GM12878 (cell line): ENCODE results near the gene PCBP1. TPM values are rescaled to one million over a fixed set of nuclear protein-coding genes. Genes with fewer than 3 reads are reported as not detected.

Experiments
- ATAC-seq: fragments of 200-7000 bp; cut with Tn5 transposase; 3 replicates; pipeline ENCODE4 v1.9.1; 2020; ENCODE audit warnings: mild to moderate bottlenecking, moderate library complexity
- BruUV-seq: library from RNA; stranded (reverse); fragments of 400-500 nt; replicated peaks from 2 replicates; lab custom pipeline; 2021; lab: Mats Ljungman, UMichigan
- CTCF ChIA-PET: fragments of 300-600 bp; sonication (Branson Sonifier 250); formaldehyde crosslinking; extraction: SDS; loops from one replicate; lab custom pipeline; 2021; ENCODE audit warnings: inconsistent platforms; lab: Yijun Ruan, JAX
- POLR2A ChIA-PET: fragments of 350-600 bp; formaldehyde crosslinking; extraction: SDS; loops from one replicate; lab custom pipeline; 2021; ENCODE audit warnings: inconsistent platforms; lab: Charles Lee
- RAD21 ChIA-PET: fragments of 300-600 bp; sonication (Branson Sonifier 250); formaldehyde crosslinking; loops from one replicate; lab custom pipeline; 2023; ENCODE audit warnings: antibody characterized with exemption; ENCODE audit not compliant: unreplicated experiment; lab: Charles Lee
- SMC1A ChIA-PET: fragments of 300-600 bp; sonication (Branson Sonifier 250); formaldehyde crosslinking; loops from one replicate; lab custom pipeline; 2023; ENCODE audit not compliant: unreplicated experiment, uncharacterized antibody; lab: Charles Lee
- DNase-seq: peaks from one replicate; pipeline ENCODE4 v3.0.0-alpha.2; 2011; ENCODE audit warnings: low read depth, low spot score
- FAIRE-seq: peaks from 3 replicates; lab custom pipeline; 2011; peaks lifted over from hg19 to GRCh38; lab: Jason Lieb, UNC
- H2AFZ ChIP-seq: 2 replicates; pipeline ENCODE4 v1.6.0; 2011; ENCODE audit warnings: low read depth, low read length, control low read depth; ENCODE audit not compliant: control insufficient read depth
- H3K27ac ChIP-seq: 2 replicates; pipeline ENCODE4 v1.5.1; 2011; ENCODE audit warnings: control low read depth; ENCODE audit not compliant: control insufficient read depth, insufficient read depth
- H3K27me3 ChIP-seq, 2 experiments: replicated peaks in 1 of 2; 2 replicates each; pipeline versions ENCODE4 v1.6.0 to v1.6.1; 2011; ENCODE audit warnings: low read length in 1 of 2; ENCODE audit not compliant: control insufficient read depth in 2 of 2, insufficient read depth in 2 of 2
- H3K36me3 ChIP-seq, 2 experiments: 2 replicates each; pipeline ENCODE4 v1.5.1; 2011; ENCODE audit warnings: low read length in 1 of 2; ENCODE audit not compliant: control insufficient read depth in 2 of 2, insufficient read depth in 2 of 2
- H3K4me1 ChIP-seq: 2 replicates; pipeline ENCODE4 v1.6.1; 2011; ENCODE audit warnings: mild to moderate bottlenecking, low read length, moderate library complexity, mixed read lengths; ENCODE audit not compliant: control insufficient read depth, insufficient read depth
- H3K4me2 ChIP-seq: 2 replicates; pipeline ENCODE4 v1.6.0; 2011; ENCODE audit warnings: control low read depth; ENCODE audit not compliant: control insufficient read depth, insufficient read depth
- H3K4me3 ChIP-seq: fragments of 200-600 bp; sonication (generic); 2 replicates; pipeline ENCODE4 v1.5.1; 2016
- H3K79me2 ChIP-seq: 2 replicates; pipeline ENCODE4 v1.6.0; 2011; ENCODE audit warnings: low read length; ENCODE audit not compliant: control insufficient read depth, insufficient read depth
- H3K9ac ChIP-seq: 2 replicates; pipeline ENCODE4 v1.8.0; 2011; ENCODE audit warnings: low read length, control low read depth, mixed read lengths; ENCODE audit not compliant: control insufficient read depth, insufficient read depth
- H3K9me3 ChIP-seq: replicated peaks from 3 replicates; pipeline ENCODE4 v1.5.1; 2011; ENCODE audit warnings: mild to moderate bottlenecking, low read length; ENCODE audit not compliant: control insufficient read depth, insufficient read depth
- H4K20me1 ChIP-seq: 2 replicates; pipeline ENCODE4 v1.6.0; 2011; ENCODE audit not compliant: control insufficient read depth, insufficient read depth
- BRCA1 ChIP-seq: IDR thresholded peaks from 2 replicates; pipeline ENCODE4 v1.6.1; 2011; ENCODE audit warnings: low read depth, low read length, improper control_type of control experiment
- GATAD2B ChIP-seq: fragments of 450-650 bp; conservative IDR thresholded peaks from 2 replicates; pipeline ENCODE4 v1.6.1; 2017; ENCODE audit warnings: low read depth, mild to moderate bottlenecking, moderate library complexity
- IKZF1 ChIP-seq: fragments of 450-650 bp; conservative IDR thresholded peaks from 2 replicates; pipeline ENCODE4 v1.6.1; 2017; ENCODE audit warnings: antibody characterized with exemption, mild to moderate bottlenecking
- IKZF2 ChIP-seq, 2 experiments: fragments of 450-650 bp; IDR thresholded peaks; 2 replicates each; pipeline ENCODE4 v1.6.1; 2017; ENCODE audit warnings: mild to moderate bottlenecking in 2 of 2, moderate library complexity in 2 of 2
- KDM1A ChIP-seq: fragments of 200-600 bp; sonication (generic); IDR thresholded peaks from 2 replicates; pipeline ENCODE4 v1.6.1; 2016; ENCODE audit warnings: borderline replicate concordance
- NFIC ChIP-seq: IDR thresholded peaks from 2 replicates; pipeline ENCODE4 v1.6.1; 2012; ENCODE audit warnings: low read depth, mild to moderate bottlenecking, inconsistent platforms, low read length, moderate library complexity
- NRF1 ChIP-seq: conservative IDR thresholded peaks from 2 replicates; pipeline ENCODE4 v1.6.1; 2011; ENCODE audit warnings: mild to moderate bottlenecking, low read depth, low read length, improper control_type of control experiment
- RUNX3 ChIP-seq: IDR thresholded peaks from 2 replicates; pipeline ENCODE4 v1.6.1; 2012; ENCODE audit warnings: low read length, inconsistent platforms
- SIN3A ChIP-seq: IDR thresholded peaks from 2 replicates; pipeline ENCODE4 v1.6.1; 2012; ENCODE audit warnings: low read depth, low read length, improper control_type of control experiment
- TARDBP ChIP-seq: IDR thresholded peaks from 2 replicates; pipeline ENCODE4 v1.6.1; 2016; ENCODE audit warnings: borderline replicate concordance
- ZNF384 ChIP-seq: IDR thresholded peaks from 2 replicates; pipeline ENCODE4 v1.6.1; 2012; ENCODE audit warnings: low read depth, mild to moderate bottlenecking, low read length, improper control_type of control experiment, borderline replicate concordance
- WGBS: methylation state at CpG from one replicate; pipeline ENCODE4 v1.1.6; 2016; ENCODE audit warnings: low lambda C conversion rate; ENCODE audit not compliant: insufficient replicate concordance, insufficient coverage; ENCODE audit errors: missing lambda C conversion rate; 5-methylcytosine and 5-hydroxymethylcytosine counted together
- in situ Hi-C: fragments of 300-500 bp; cut with MboI; formaldehyde crosslinking; loops from 9 replicates; pipeline ENCODE4 v1.14.3; 2018; ENCODE audit warnings: mixed read lengths
- intact Hi-C: fragments of 100-400 bp; cut with micrococcal nuclease; formaldehyde crosslinking; loops from one replicate; pipeline ENCODE4 v1.14.2; 2022; ENCODE audit not compliant: unreplicated experiment
- polyA plus RNA-seq, 11 experiments: library from polyadenylated mRNA; depleted of rRNA in 4 of 11; unstranded in 6 of 11; stranded (reverse) in 5 of 11; fragments of >200 nt; fragmentation: Nextera tagmentation in 4 of 11; fragmentation: Illumina TruSeq in 1 of 11; extraction: Ambion mirVana in 4 of 11; extraction: Trizol in 1 of 11; gene quantifications; 1 replicate in 1 of 11; 2 replicates in 10 of 11; pipeline versions ENCODE4 v1.2.1 to v1.2.3, GENCODE V29; 2011 to 2016; ENCODE audit warnings: inconsistent platforms in 2 of 11, missing spikeins in 2 of 11, low read depth in 1 of 11
- total RNA-seq, 4 experiments: library from RNA; depleted of rRNA in 3 of 4; stranded (reverse); fragments of >200 nt in 3 of 4; fragmentation: Illumina TruSeq in 1 of 4; extraction: Trizol in 1 of 4; gene quantifications; 2 replicates each; pipeline versions ENCODE4 v1.2.1 to v1.2.3, GENCODE V29; 2013 to 2021
- TF ChIP-seq, protein P1 (sequence below): fragments of 450-650 bp; IDR thresholded peaks from 2 replicates; pipeline ENCODE4 v1.6.1; 2017; ENCODE audit warnings: mild to moderate bottlenecking
- TF ChIP-seq, protein P2 (sequence below): fragments of 450-650 bp; IDR thresholded peaks from 2 replicates; pipeline ENCODE4 v1.6.1; 2017; ENCODE audit warnings: mild to moderate bottlenecking, moderate library complexity
- TF ChIP-seq, protein P3 (sequence below): IDR thresholded peaks from 2 replicates; pipeline ENCODE4 v1.6.1; 2011; ENCODE audit warnings: low read depth, mild to moderate bottlenecking, low read length, moderate library complexity, borderline replicate concordance; ENCODE audit errors: extremely low read depth
- TF ChIP-seq, protein P4 (sequence below): fragments of 450-650 bp; IDR thresholded peaks from 2 replicates; pipeline ENCODE4 v1.6.1; 2016; ENCODE audit warnings: mild to moderate bottlenecking

PCBP1 gene
- total and polyA plus RNA-seq, 10 of the 15 experiments (the other 5 are each of a cell fraction or from before 2014, with no cell fraction given) = 24.4 to 494 (median 130) TPM

DNA sequence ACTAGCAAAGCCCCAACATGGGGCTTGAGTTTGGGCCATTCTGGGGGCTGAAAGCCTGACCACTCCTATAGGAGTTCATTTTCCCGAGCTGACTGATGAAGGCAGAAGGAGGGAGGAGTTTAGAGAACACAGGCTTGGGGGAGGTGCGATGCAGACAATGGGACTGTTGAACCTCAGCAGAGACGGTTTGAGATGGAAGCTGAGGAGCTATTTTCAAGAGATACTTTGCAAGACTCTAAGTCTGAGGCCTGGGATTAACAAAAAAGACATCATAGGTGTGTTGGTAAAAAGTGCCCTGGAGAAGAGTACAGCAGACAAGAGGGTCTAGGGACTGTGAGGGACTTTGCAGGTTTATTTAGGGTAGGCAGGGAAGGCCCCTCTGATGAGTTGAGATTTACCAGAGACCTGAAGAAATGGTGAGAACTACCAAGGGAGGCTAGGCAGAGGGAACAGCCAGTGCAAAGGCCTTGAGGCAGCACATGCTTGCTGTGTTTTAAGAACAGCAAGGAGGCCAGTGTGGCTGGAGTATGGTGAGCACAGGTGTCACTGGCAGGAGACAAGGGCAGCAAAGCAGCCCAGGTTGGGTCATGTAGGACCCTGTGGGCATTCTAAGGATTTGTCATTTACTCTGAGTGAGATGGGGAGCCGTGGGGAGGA lies 31.6 kb downstream of the PCBP1 start:
- WGBS = 76% methylated on average over 4 of the region's 4 CpGs
- H3K9ac ChIP-seq = peak overlapping the region; percentile 17; the same call in 1 of the 2 replicates
- ChIA-PET CTCF (interaction anchor here (0.9 to 5.8 kb wide), 4 partner anchors 9 to 319 kb away, joined by 3 to 54 read pairs (median 4); no protein-coding TSS in a partner anchor), SMC1A (interaction anchor here (1.3 to 14.6 kb wide), 5 partner anchors 9 to 34 kb away, joined by 3 to 311 read pairs (median 33); no protein-coding TSS in a partner anchor), POLR2A (interaction anchor here (0.5 to 13.9 kb wide), 8 partner anchors 9 to 50 kb away, joined by 3 to 280 read pairs (median 6); partner anchors contain the start of gene PCBP1), RAD21 (interaction anchor here (1.3 to 14.2 kb wide), 7 partner anchors 12 to 72 kb away, joined by 3 to 234 read pairs (median 12); partner anchors contain the start of gene C2orf42)
- no peaks in the 10 kb centered on the region for H4K20me1 ChIP-seq
- H3K36me3 ChIP-seq = no peaks in the 10 kb centered on the region
- H3K27ac ChIP-seq = peak overlapping the region; percentile 88
- ATAC-seq = no peak
- H2AFZ ChIP-seq = peak overlapping the region; percentile 61; the same call in 1 of the 2 replicates
- no peak for FAIRE-seq
- BruUV-seq = TSS peak; percentile 66
- DNase-seq = no peak
- intact Hi-C loops (no loop called here), in situ Hi-C loops (loop anchor here (25.0 kb wide), 1 partner anchor 1732 kb away; no protein-coding TSS in a partner anchor)
- H3K4me2 ChIP-seq = no peak overlapping the region; the same call in 1 of the 2 replicates
- no peaks in the 10 kb centered on the region for H3K9me3 ChIP-seq
- no peaks in the 10 kb centered on the region for H3K27me3 ChIP-seq
- H3K4me1 ChIP-seq = peaks cover 75% of the 10 kb centered on the region
- no peaks in the 10 kb centered on the region; the same call in 1 of the 2 replicates for H3K79me2 ChIP-seq
- no peak overlapping the region for H3K4me3 ChIP-seq
- TF ChIP-seq, protein P1, sequence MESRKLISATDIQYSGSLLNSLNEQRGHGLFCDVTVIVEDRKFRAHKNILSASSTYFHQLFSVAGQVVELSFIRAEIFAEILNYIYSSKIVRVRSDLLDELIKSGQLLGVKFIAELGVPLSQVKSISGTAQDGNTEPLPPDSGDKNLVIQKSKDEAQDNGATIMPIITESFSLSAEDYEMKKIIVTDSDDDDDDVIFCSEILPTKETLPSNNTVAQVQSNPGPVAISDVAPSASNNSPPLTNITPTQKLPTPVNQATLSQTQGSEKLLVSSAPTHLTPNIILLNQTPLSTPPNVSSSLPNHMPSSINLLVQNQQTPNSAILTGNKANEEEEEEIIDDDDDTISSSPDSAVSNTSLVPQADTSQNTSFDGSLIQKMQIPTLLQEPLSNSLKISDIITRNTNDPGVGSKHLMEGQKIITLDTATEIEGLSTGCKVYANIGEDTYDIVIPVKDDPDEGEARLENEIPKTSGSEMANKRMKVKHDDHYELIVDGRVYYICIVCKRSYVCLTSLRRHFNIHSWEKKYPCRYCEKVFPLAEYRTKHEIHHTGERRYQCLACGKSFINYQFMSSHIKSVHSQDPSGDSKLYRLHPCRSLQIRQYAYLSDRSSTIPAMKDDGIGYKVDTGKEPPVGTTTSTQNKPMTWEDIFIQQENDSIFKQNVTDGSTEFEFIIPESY = no peak
- TF ChIP-seq NFIC (no peak), TARDBP (no peak), BRCA1 (0 out of 2 replicates have a peak, but pooled peaks have one; percentile 36), SIN3A (peak; percentile 46; the same call in 1 of the 2 replicates), NRF1 (no peak), RUNX3 (no peak), IKZF1 (peak; percentile 33; the same call in 1 of the 2 replicates), GATAD2B (0 out of 2 replicates have a peak, but pooled peaks have one; percentile 28), KDM1A (no peak), IKZF2 (IDR thresholded peaks at IDR 0.05) (peak; percentile 15 to 19; a peak in 1 of 4 replicates), ZNF384 (no peak)
- TF ChIP-seq, protein P2, sequence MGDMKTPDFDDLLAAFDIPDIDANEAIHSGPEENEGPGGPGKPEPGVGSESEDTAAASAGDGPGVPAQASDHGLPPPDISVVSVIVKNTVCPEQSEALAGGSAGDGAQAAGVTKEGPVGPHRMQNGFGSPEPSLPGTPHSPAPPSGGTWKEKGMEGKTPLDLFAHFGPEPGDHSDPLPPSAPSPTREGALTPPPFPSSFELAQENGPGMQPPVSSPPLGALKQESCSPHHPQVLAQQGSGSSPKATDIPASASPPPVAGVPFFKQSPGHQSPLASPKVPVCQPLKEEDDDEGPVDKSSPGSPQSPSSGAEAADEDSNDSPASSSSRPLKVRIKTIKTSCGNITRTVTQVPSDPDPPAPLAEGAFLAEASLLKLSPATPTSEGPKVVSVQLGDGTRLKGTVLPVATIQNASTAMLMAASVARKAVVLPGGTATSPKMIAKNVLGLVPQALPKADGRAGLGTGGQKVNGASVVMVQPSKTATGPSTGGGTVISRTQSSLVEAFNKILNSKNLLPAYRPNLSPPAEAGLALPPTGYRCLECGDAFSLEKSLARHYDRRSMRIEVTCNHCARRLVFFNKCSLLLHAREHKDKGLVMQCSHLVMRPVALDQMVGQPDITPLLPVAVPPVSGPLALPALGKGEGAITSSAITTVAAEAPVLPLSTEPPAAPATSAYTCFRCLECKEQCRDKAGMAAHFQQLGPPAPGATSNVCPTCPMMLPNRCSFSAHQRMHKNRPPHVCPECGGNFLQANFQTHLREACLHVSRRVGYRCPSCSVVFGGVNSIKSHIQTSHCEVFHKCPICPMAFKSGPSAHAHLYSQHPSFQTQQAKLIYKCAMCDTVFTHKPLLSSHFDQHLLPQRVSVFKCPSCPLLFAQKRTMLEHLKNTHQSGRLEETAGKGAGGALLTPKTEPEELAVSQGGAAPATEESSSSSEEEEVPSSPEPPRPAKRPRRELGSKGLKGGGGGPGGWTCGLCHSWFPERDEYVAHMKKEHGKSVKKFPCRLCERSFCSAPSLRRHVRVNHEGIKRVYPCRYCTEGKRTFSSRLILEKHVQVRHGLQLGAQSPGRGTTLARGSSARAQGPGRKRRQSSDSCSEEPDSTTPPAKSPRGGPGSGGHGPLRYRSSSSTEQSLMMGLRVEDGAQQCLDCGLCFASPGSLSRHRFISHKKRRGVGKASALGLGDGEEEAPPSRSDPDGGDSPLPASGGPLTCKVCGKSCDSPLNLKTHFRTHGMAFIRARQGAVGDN = 0 out of 2 replicates have a peak, but pooled peaks have one; percentile 45
- TF ChIP-seq, protein P3, sequence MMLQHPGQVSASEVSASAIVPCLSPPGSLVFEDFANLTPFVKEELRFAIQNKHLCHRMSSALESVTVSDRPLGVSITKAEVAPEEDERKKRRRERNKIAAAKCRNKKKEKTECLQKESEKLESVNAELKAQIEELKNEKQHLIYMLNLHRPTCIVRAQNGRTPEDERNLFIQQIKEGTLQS = no peak
- TF ChIP-seq, protein P4, sequence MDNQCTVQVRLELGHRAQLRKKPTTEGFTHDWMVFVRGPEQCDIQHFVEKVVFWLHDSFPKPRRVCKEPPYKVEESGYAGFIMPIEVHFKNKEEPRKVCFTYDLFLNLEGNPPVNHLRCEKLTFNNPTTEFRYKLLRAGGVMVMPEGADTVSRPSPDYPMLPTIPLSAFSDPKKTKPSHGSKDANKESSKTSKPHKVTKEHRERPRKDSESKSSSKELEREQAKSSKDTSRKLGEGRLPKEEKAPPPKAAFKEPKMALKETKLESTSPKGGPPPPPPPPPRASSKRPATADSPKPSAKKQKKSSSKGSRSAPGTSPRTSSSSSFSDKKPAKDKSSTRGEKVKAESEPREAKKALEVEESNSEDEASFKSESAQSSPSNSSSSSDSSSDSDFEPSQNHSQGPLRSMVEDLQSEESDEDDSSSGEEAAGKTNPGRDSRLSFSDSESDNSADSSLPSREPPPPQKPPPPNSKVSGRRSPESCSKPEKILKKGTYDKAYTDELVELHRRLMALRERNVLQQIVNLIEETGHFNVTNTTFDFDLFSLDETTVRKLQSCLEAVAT = peak; percentile 47; the same call in 1 of the 2 replicates
